ENCODE data around the gene DHDH.

Gene DHDH

DNA sequence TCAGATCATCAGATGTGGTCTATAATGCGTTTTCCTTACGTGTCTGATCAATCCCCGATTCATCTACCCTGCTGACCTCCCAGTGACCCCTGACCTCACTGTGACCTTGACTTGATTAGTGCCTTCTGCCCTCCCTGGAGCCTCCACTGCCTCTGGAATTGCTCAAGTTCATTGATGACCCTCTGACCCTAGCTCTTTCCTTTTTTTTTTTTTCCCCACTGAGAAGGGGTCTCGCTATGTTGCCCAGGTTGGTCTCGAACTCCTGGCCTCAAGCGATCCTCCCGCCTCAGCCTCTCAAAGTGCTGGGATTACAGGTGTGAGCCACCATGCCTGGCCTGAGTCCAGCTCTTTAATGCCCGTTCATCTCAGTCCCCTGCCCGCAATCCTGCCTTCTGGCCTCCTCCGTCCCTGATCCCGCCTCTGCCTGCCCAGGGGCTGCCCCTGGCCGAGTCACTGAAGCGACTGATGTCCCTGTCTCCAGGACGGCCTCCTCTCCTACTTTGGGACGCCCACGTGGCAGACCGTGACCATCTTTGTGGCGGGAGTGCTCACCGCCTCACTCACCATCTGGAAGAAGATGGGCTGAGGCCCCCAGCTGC lies 27.7 kb downstream of the DHDH start:
- TF ChIP-seq, protein P1, sequence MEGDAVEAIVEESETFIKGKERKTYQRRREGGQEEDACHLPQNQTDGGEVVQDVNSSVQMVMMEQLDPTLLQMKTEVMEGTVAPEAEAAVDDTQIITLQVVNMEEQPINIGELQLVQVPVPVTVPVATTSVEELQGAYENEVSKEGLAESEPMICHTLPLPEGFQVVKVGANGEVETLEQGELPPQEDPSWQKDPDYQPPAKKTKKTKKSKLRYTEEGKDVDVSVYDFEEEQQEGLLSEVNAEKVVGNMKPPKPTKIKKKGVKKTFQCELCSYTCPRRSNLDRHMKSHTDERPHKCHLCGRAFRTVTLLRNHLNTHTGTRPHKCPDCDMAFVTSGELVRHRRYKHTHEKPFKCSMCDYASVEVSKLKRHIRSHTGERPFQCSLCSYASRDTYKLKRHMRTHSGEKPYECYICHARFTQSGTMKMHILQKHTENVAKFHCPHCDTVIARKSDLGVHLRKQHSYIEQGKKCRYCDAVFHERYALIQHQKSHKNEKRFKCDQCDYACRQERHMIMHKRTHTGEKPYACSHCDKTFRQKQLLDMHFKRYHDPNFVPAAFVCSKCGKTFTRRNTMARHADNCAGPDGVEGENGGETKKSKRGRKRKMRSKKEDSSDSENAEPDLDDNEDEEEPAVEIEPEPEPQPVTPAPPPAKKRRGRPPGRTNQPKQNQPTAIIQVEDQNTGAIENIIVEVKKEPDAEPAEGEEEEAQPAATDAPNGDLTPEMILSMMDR (conservative IDR thresholded peaks at IDR 0.05; ENCODE audit: low read depth, low read length), result no peak
- DNase-seq (ENCODE audit: low read depth), result no peak
- H3K4me3 ChIP-seq (ENCODE audit: low read depth, low read length), result no peak overlapping the region

DNA sequence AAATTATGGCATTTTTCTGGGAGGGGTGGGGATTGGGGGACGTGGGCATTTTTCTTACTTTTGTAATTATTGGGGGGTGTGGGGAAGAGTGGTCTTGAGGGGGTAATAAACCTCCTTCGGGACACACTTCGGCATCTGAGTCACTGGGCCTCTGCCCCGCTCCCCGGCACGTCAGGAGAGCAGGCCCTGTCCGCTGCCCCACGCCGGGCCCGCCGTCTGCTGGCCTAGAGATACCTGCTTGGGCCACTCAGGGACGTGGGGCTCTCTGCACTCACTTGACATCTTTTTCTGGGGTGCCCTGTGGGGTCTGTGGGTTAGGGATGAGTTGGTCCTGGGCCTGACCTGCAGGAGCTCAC lies 28.2 kb downstream of the DHDH start:
- no peak overlapping the region for H3K4me3 ChIP-seq (ENCODE audit: low read depth, low read length)
- DNase-seq (ENCODE audit: low read depth), result no peak
- TF ChIP-seq, protein P1 (conservative IDR thresholded peaks at IDR 0.05; ENCODE audit: low read depth, low read length), result no peak

DNA sequence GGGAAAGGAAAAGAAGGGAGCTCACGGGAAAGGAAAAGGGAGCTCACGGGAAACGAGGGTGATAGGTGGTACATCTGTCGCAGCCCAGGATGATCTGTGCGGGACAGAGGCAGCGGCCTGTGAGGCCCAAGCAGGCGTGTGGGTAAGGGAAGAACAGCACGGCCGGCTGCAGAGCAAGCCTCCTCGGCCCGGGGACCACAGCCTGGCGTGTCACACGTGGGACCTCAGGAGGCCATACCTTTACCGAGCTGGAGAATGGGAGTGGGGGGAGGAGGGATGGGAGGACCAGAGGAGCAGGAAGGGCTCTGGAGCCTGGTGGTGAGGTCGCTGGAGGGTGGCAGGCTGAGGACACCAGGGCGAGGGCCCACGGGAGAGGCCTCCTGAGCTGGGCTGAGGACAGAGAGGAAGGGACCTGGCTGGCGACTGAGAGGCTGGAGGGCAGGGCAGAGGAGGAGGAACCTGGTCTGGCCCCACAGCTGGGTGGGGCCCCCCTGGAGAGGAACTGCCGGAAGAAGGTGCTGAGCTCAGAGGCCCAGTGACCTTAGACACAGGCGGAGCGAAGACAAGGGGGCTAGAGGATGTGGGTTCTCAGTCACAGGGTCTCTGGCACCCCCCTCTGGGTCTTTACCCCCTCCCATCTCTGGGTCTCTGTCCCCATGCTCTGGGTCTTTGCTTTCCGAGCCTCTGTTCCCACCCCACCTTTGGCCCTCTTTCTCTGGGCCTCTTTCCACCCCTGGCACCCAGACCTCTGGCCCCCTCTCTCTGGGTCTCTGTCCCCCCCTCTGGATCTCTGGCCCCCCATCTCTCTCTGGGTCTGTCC lies 28.7 kb downstream of the DHDH start:
- H3K4me3 ChIP-seq (ENCODE audit: low read depth, low read length), result no peak overlapping the region
- TF ChIP-seq, protein P1 (conservative IDR thresholded peaks at IDR 0.05; ENCODE audit: low read depth, low read length), result no peak
- DNase-seq (ENCODE audit: low read depth), result peak; percentile 39

DNA sequence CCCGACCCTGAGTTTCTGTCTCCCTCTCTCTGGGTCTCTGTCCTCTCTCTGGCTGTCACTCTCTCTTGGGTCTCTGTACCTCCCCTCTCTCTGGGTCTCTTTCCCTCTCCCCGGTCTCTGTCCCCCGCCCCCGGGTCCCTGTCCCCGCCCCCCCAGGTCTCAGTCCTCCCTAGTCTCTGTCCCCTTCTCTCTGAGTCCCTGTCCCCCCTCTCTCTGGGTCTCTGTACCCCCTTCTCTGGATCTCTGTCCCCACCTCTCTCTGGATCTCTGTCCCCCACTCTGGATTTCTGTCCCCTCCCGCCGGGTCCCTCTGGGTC lies 29.3 kb downstream of the DHDH start:
- H3K4me3 ChIP-seq (ENCODE audit: low read depth, low read length), result no peak overlapping the region
- TF ChIP-seq, protein P1 (conservative IDR thresholded peaks at IDR 0.05; ENCODE audit: low read depth, low read length), result no peak
- DNase-seq (ENCODE audit: low read depth), result no peak

DNA sequence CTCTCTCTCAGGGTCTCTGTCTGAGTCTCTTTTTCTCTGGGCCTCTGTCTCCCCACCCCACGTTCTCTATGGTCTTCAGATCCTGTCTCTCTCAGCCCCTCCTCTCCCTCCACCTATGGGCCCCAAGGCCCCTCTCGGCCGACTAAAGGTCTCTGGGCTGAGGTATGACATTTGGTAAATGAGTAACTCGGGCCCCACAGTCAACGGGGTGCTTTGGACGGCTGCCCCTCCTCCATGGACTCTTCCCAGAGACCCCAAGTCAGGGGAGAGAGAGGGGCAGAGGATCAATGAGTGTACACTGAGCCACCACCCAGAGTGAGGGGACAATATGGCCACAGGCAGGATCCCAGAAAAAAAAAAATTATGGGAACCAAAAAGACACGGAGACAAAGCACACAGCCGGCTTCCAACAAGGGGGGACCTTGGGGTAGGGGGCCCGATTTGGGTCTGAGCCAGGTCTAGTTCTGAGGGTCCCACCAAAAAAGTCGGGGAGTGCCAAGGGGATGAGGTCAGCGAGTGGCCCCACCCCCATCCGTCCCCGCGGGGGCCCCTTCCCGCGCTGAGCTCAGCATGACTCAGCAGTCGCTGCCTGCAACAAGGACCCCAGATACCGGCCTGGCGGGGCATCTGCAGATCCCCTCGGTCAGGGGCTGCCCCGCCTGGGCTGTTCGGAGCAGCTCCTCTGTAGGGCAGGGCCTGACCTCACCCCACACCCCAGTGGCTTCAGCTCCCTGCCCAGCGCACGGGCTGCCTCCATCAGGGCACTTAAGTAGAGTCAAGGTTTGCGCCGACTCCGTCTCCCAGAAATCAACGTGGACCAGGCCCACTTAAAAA lies 30.1 kb downstream of the DHDH start:
- DNase-seq (ENCODE audit: low read depth), result peak; percentile 70
- peak overlapping the region; percentile 17 for H3K4me3 ChIP-seq (ENCODE audit: low read depth, low read length)
- TF ChIP-seq, protein P1 (conservative IDR thresholded peaks at IDR 0.05; ENCODE audit: low read depth, low read length), result no peak

DNA sequence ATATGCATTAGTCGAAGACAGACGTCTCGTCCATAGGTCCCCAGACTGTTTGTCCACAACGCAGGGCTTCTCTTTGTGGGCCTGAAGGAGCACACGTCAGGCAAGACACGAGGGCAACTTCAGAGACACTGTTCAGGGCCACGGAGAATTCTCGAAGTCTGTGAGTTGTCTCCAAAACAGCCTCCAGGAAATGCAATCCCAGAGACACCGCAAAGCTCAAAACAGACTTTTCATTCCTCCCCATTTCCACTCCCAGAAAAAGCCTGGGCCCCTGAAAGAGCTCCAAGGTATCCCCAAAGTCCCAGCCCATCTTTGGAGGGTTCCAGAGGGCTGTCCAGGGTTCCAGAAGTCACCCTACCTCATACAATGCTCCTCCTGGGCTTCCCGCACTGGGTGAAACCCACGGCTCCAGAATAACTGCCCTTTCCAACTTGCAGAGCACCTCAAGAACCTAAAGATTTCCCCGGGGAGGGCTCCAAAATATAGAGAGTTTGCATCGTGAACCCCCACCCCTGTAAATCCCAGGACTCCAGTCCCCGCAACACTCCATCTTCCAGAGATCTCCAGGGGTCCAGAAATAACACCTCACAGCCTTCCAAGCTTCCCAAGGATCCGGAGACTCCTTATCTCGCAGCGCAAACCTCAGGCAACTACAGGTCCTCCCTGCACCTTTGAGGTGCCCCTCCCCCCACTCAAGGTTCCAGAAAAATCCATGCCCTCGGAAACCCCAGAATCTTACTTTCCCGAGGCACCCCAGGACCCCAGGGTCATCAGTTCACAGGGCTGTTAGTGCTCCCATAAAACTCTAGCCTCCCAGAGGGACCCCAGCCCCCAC lies 30.9 kb downstream of the DHDH start:
- DNase-seq (ENCODE audit: low read depth), result peak; percentile 75
- peak overlapping the region; percentile 35 for H3K4me3 ChIP-seq (ENCODE audit: low read depth, low read length)
- TF ChIP-seq, protein P1 (conservative IDR thresholded peaks at IDR 0.05; ENCODE audit: low read depth, low read length), result no peak
